ENCODE data around the gene LENG8.

The LENG8 gene

GRCh38 chr19:54448774-54449700 is at the start of gene LENG8:
Gene LENG8 (plus strand): TSS chr19:54449199. CDS start chr19:54451345, 2,146 bp downstream.
- TF ChIP-seq GLIS3 (CRISPR knock-in tag; IDR thresholded peaks at IDR 0.05) (no peak), TSHZ2 (CRISPR knock-in tag; IDR thresholded peaks at IDR 0.05) (0 out of 2 replicates have a peak, but pooled peaks have one; percentile 34), ZNF565 (CRISPR knock-in tag; conservative IDR thresholded peaks at IDR 0.05; ENCODE audit: low read depth) (0 out of 2 replicates have a peak, but pooled peaks have one; percentile 45)
- ATAC-seq: peak; percentile 91

- ATAC-seq: no peak
- TF ChIP-seq ZNF70 (CRISPR knock-in tag; IDR thresholded peaks at IDR 0.05) (no peak), GLIS3 (CRISPR knock-in tag; IDR thresholded peaks at IDR 0.05) (no peak), RARB (CRISPR knock-in tag; IDR thresholded peaks at IDR 0.05) (no peak), ZFP30 (CRISPR knock-in tag; IDR thresholded peaks at IDR 0.05) (no peak), CSDC2 (CRISPR knock-in tag; IDR thresholded peaks at IDR 0.05) (no peak), SNAI2 (CRISPR knock-in tag; IDR thresholded peaks at IDR 0.05) (no peak), CSRNP3 (CRISPR knock-in tag; IDR thresholded peaks at IDR 0.05) (no peak), ZNF8 (CRISPR knock-in tag; IDR thresholded peaks at IDR 0.05) (no peak), PATZ1 (CRISPR knock-in tag; IDR thresholded peaks at IDR 0.05; ENCODE audit: borderline replicate concordance) (no peak), ZFP3 (CRISPR knock-in tag; IDR thresholded peaks at IDR 0.05) (no peak), ZNF565 (CRISPR knock-in tag; conservative IDR thresholded peaks at IDR 0.05; ENCODE audit: low read depth) (no peak)
Measured at GRCh38 chr19:54400913-54401312, 48.1 kb upstream of the LENG8 start.

GRCh38 chr19:54403054-54403453 is 45.9 kb upstream of the LENG8 start:
- no peak for TF ChIP-seq OSR1 (CRISPR knock-in tag; IDR thresholded peaks at IDR 0.05)
- no peak for TF ChIP-seq CREB5 (CRISPR knock-in tag; IDR thresholded peaks at IDR 0.05; ENCODE audit: low read depth)
- TF ChIP-seq POU6F1 (CRISPR knock-in tag; IDR thresholded peaks at IDR 0.05; ENCODE audit: borderline replicate concordance, low read depth): no peak
- TF ChIP-seq ISL1 (CRISPR knock-in tag; IDR thresholded peaks at IDR 0.05): no peak
- no peak for TF ChIP-seq ESRRG (CRISPR knock-in tag; IDR thresholded peaks at IDR 0.05)
- TF ChIP-seq SNAI2 (CRISPR knock-in tag; IDR thresholded peaks at IDR 0.05): no peak
- no peak for TF ChIP-seq GLIS3 (CRISPR knock-in tag; IDR thresholded peaks at IDR 0.05)
- no peak for TF ChIP-seq ZNF565 (CRISPR knock-in tag; conservative IDR thresholded peaks at IDR 0.05; ENCODE audit: low read depth)
- TF ChIP-seq BACH2 (CRISPR knock-in tag; IDR thresholded peaks at IDR 0.05; ENCODE audit: borderline replicate concordance): no peak
- no peak for TF ChIP-seq PATZ1 (CRISPR knock-in tag; IDR thresholded peaks at IDR 0.05; ENCODE audit: borderline replicate concordance)
- TF ChIP-seq RARB (CRISPR knock-in tag; IDR thresholded peaks at IDR 0.05): no peak
- ATAC-seq: no peak
